H1 (cell line): Measurements from ENCODE around the gene INAFM2.
A peak's percentile ranks its signal among the peaks of the same experiment; 100 is the strongest.

Experiments used
- BCL11A ChIP-seq, 2 experiments: IDR thresholded peaks; one replicate each; pipeline ENCODE4 v1.6.1; 2011; ENCODE audit warnings: low read depth in 2 of 2, low read length in 2 of 2, mild to moderate bottlenecking in 2 of 2
- CEBPB ChIP-seq: IDR thresholded peaks from 2 replicates; pipeline ENCODE4 v1.6.1; 2012; ENCODE audit warnings: low read depth, low read length
- CHD2 ChIP-seq: IDR thresholded peaks from 2 replicates; pipeline ENCODE4 v1.6.1; 2012; ENCODE audit warnings: low read length, improper control_type of control experiment
- CTCF ChIP-seq, 3 experiments: IDR thresholded peaks; 1 replicate in 2 of 3; 2 replicates in 1 of 3; pipeline versions ENCODE4 v1.5.1 to v1.6.1; 2011; ENCODE audit warnings: low read length in 3 of 3, mild to moderate bottlenecking in 3 of 3, inconsistent platforms in 2 of 3, low read depth in 1 of 3, moderate library complexity in 1 of 3; ENCODE audit not compliant: insufficient read depth in 1 of 3; ENCODE audit errors: control extremely low read depth in 1 of 3
- EP300 ChIP-seq, 2 experiments: IDR thresholded peaks; 1 replicate in 1 of 2; 2 replicates in 1 of 2; pipeline ENCODE4 v1.6.1; 2011 to 2012; ENCODE audit warnings: low read depth in 2 of 2, low read length in 2 of 2, mild to moderate bottlenecking in 2 of 2, borderline replicate concordance in 1 of 2, inconsistent platforms in 1 of 2, moderate library complexity in 1 of 2
- EZH2 ChIP-seq: fragments of 200-600 bp; sonication (generic); IDR thresholded peaks from 2 replicates; pipeline ENCODE4 v1.7.1; 2012; ENCODE audit warnings: low read depth, mild to moderate bottlenecking, moderate library complexity, low read length, inconsistent platforms; ENCODE audit not compliant: severe bottlenecking
- KDM5A ChIP-seq: fragments of 200-600 bp; IDR thresholded peaks from 2 replicates; pipeline ENCODE4 v1.7.1; 2012; ENCODE audit warnings: mild to moderate bottlenecking, low read length, inconsistent platforms, mixed read lengths
- MAX ChIP-seq: IDR thresholded peaks from 2 replicates; pipeline ENCODE4 v1.6.1; 2012; ENCODE audit warnings: inconsistent platforms
- POLR2A ChIP-seq, 2 experiments: IDR thresholded peaks; 1 replicate in 1 of 2; 2 replicates in 1 of 2; pipeline ENCODE4 v1.6.1; 2011; ENCODE audit warnings: low read depth in 2 of 2, low read length in 2 of 2, mild to moderate bottlenecking in 2 of 2; ENCODE audit errors: control extremely low read depth in 1 of 2
- RFX5 ChIP-seq: IDR thresholded peaks from 2 replicates; pipeline ENCODE4 v1.6.1; 2011; ENCODE audit warnings: low read depth, low read length, improper control_type of control experiment, borderline replicate concordance
- SIN3A ChIP-seq, 2 experiments: IDR thresholded peaks in 1 of 2; conservative IDR thresholded peaks in 1 of 2; 2 replicates each; pipeline ENCODE4 v1.6.1; 2011 to 2012; ENCODE audit warnings: low read length in 2 of 2, improper control_type of control experiment in 1 of 2, low read depth in 1 of 2, mild to moderate bottlenecking in 1 of 2
- SUZ12 ChIP-seq: fragments of 200-600 bp; sonication (generic); IDR thresholded peaks from 2 replicates; pipeline ENCODE4 v1.6.1; 2012; ENCODE audit warnings: mild to moderate bottlenecking, inconsistent platforms, low read length, moderate library complexity, mixed read lengths
- TAF1 ChIP-seq: IDR thresholded peaks from 2 replicates; pipeline ENCODE4 v1.6.1; 2011; ENCODE audit warnings: mild to moderate bottlenecking, low read depth, low read length
- TCF12 ChIP-seq: IDR thresholded peaks from 2 replicates; pipeline ENCODE4 v1.6.1; 2011; ENCODE audit warnings: low read depth, mild to moderate bottlenecking, low read length

- TF ChIP-seq MAX (0 out of 2 replicates have a peak, but pooled peaks have one; percentile 35), CTCF (IDR thresholded peaks at IDR 0.05; ENCODE audit: control extremely low read depth in 1 of 3, insufficient read depth in 1 of 3, low read depth in 1 of 3, low read length in 3 of 3) (peak; percentile 17 to 46 (median 38); a peak in 2 of 4 replicates), POLR2A (IDR thresholded peaks at IDR 0.05; ENCODE audit: control extremely low read depth in 1 of 2, low read depth in 2 of 2, low read length in 2 of 2) (no peak), BCL11A (IDR thresholded peaks at IDR 0.05; ENCODE audit: low read depth in 2 of 2, low read length in 2 of 2) (no peak), KDM5A (no peak), EZH2 (no peak), RFX5 (no peak), SUZ12 (no peak), TCF12 (no peak), EP300 (IDR thresholded peaks at IDR 0.05; ENCODE audit: borderline replicate concordance in 1 of 2, low read depth in 2 of 2, low read length in 2 of 2) (no peak), SIN3A (conservative IDR thresholded peaks at IDR 0.05 in 1 of 2, IDR thresholded peaks at IDR 0.05 in 1 of 2; ENCODE audit: low read depth in 1 of 2, low read length in 2 of 2) (no peak), CEBPB (no peak), TAF1 (no peak), CHD2 (no peak)
These were observed 31.1 kb downstream of the INAFM2 start for GRCh38 chr15:40354408-40355171.
